Measurements from ENCODE around the gene SYNE4.

Gene SYNE4

GRCh38 chr19:35963514-35963913, 45.1 kb downstream of the SYNE4 start:
- Histone ChIP-seq H3K4me3 (replicated peaks; ENCODE audit: insufficient read depth, low read length) (no peak overlapping the region), H3K27ac (replicated peaks) (no peak overlapping the region), H3K27me3 (ENCODE audit: insufficient read depth, poor library complexity, severe bottlenecking) (peaks cover 17% of the 10 kb centered on the region)
- DNase-seq (ENCODE audit: low read depth in 1 of 2, low spot score in 1 of 2) = peak in 1 of 2 experiments; percentile 14
- no peak for TF ChIP-seq POLR2AphosphoS5 (IDR thresholded peaks at IDR 0.05; ENCODE audit: low read depth)
- no peak for TF ChIP-seq CTCF (IDR thresholded peaks at IDR 0.05; ENCODE audit: insufficient read depth, low read length)
- TF ChIP-seq REST (IDR thresholded peaks at IDR 0.05; ENCODE audit: insufficient replicate concordance, low read depth) = peak; percentile 97
- no peak for TF ChIP-seq GABPA (IDR thresholded peaks at IDR 0.05; ENCODE audit: low read depth)
- no peak for TF ChIP-seq SPI1 (IDR thresholded peaks at IDR 0.05; ENCODE audit: borderline replicate concordance, low read depth)

- TF ChIP-seq REST (IDR thresholded peaks at IDR 0.05; ENCODE audit: insufficient replicate concordance, low read depth) = no peak
- no peak for TF ChIP-seq SPI1 (IDR thresholded peaks at IDR 0.05; ENCODE audit: borderline replicate concordance, low read depth)
- no peak for TF ChIP-seq CTCF (IDR thresholded peaks at IDR 0.05; ENCODE audit: insufficient read depth, low read length)
- Histone ChIP-seq H3K27me3 (ENCODE audit: insufficient read depth, poor library complexity, severe bottlenecking) (peaks cover 17% of the 10 kb centered on the region), H3K4me3 (replicated peaks; ENCODE audit: insufficient read depth, low read length) (no peak overlapping the region), H3K27ac (replicated peaks) (no peak overlapping the region)
- DNase-seq (ENCODE audit: low read depth in 1 of 2, low spot score in 1 of 2) = no peak
These were observed 48.1 kb downstream of the SYNE4 start for GRCh38 chr19:35960432-35960972.

GRCh38 chr19:35959968-35960320, 48.7 kb downstream of the SYNE4 start:
- no peak for DNase-seq (ENCODE audit: low read depth in 1 of 2, low spot score in 1 of 2)
- H3K27ac ChIP-seq (replicated peaks) = no peak overlapping the region
- H3K4me3 ChIP-seq (replicated peaks; ENCODE audit: insufficient read depth, low read length) = no peak overlapping the region
- peaks cover 17% of the 10 kb centered on the region for H3K27me3 ChIP-seq (ENCODE audit: insufficient read depth, poor library complexity, severe bottlenecking)
- TF ChIP-seq POLR2AphosphoS5 (IDR thresholded peaks at IDR 0.05; ENCODE audit: low read depth) (no peak), SPI1 (IDR thresholded peaks at IDR 0.05; ENCODE audit: borderline replicate concordance, low read depth) (no peak)

- no peak overlapping the region for H3K4me3 ChIP-seq (replicated peaks; ENCODE audit: insufficient read depth, low read length)
- H3K27ac ChIP-seq (replicated peaks) = no peak overlapping the region
- TF ChIP-seq SPI1 (IDR thresholded peaks at IDR 0.05; ENCODE audit: borderline replicate concordance, low read depth) (no peak), REST (IDR thresholded peaks at IDR 0.05; ENCODE audit: insufficient replicate concordance, low read depth) (peak; percentile 17), POLR2AphosphoS5 (IDR thresholded peaks at IDR 0.05; ENCODE audit: low read depth) (no peak), GABPA (IDR thresholded peaks at IDR 0.05; ENCODE audit: low read depth) (no peak), CTCF (IDR thresholded peaks at IDR 0.05; ENCODE audit: insufficient read depth, low read length) (no peak)
- peaks cover 17% of the 10 kb centered on the region for H3K27me3 ChIP-seq (ENCODE audit: insufficient read depth, poor library complexity, severe bottlenecking)
- DNase-seq (ENCODE audit: low read depth in 1 of 2, low spot score in 1 of 2) = no peak
These were observed 49.3 kb downstream of the SYNE4 start for GRCh38 chr19:35959040-35959967.
